IgD-negative memory B cell (primary cell): Measurements from ENCODE around the gene FUT9. TPM values are rescaled to one million over a fixed set of nuclear protein-coding genes. Genes with fewer than 3 reads are reported as not detected.

Experiments
- H3K27ac Mint-ChIP-seq, 3 donors: one replicate each; pipeline ENCODE4 v1.8.0; 2020 to 2022; ENCODE audit warnings: mild to moderate bottlenecking in 3 of 3, mixed read lengths in 3 of 3, moderate library complexity in 1 of 3
- H3K27me3 Mint-ChIP-seq: one replicate; pipeline ENCODE4 v1.8.0; 2021; ENCODE audit warnings: mixed read lengths
- H3K36me3 Mint-ChIP-seq: one replicate; pipeline ENCODE4 v1.8.0; 2020; ENCODE audit warnings: mild to moderate bottlenecking, mixed read lengths
- H3K4me1 Mint-ChIP-seq, 3 donors: one replicate each; pipeline ENCODE4 v1.8.0; 2020 to 2022; ENCODE audit warnings: mixed read lengths in 3 of 3, mild to moderate bottlenecking in 1 of 3
- H3K4me3 Mint-ChIP-seq, 4 donors: one replicate each; pipeline ENCODE4 v1.8.0; 2020 to 2022; ENCODE audit warnings: mild to moderate bottlenecking in 4 of 4, mixed read lengths in 4 of 4, moderate library complexity in 3 of 4
- H3K9me3 Mint-ChIP-seq, 3 donors: one replicate each; pipeline ENCODE4 v1.8.0; 2020 to 2021; ENCODE audit warnings: mixed read lengths in 3 of 3, mild to moderate bottlenecking in 1 of 3
- polyA plus RNA-seq: library from polyadenylated mRNA; unstranded; fragments of 300-500 nt; fragmentation: Illumina TruSeq; gene quantifications from one replicate; pipeline ENCODE4 v1.2.3, GENCODE V29; 2021

FUT9 gene
- not detected for polyA plus RNA-seq

GRCh38 chr6:96015518-96016333 is at the start of gene FUT9:
FUT9 (plus strand) TSS chr6:96015974; CDS start chr6:96203156, 187,182 bp downstream.
- Mint-ChIP-seq H3K36me3 (no peaks in the 10 kb centered on the region), H3K27ac (peak within 1 kb of the TSS in 1 of 3 donors; percentile 25), H3K27me3 (peaks cover 10% of the 10 kb centered on the region), H3K4me3 (no peak within 1 kb of the TSS), H3K4me1 (peaks cover 0 to 1% (median 0%) of the 10 kb centered on the region in 3 donors), H3K9me3 (peaks cover 1 to 5% (median 3%) of the 10 kb centered on the region in 3 donors)

DNA sequence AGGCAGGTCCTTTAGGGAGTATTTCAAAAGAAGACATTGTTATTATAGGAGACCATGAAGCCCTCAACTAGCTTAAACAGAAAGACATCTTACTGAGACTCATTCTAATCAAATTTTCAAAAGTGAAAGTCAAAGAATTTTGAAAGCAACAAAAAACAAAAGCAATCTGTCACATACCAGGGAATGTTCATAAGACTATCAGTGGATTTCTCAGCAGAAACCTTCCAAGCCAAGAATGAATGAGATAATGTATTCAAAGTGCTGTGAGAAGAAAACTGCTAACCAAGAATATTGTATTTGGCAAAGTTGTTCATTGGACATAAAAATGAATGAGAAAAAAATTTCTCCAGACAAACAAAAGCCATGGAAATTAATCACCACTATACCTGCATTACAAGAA is 48.2 kb upstream of the FUT9 start:
- Mint-ChIP-seq H3K9me3 (peaks cover 8 to 16% (median 11%) of the 10 kb centered on the region in 3 donors), H3K36me3 (no peaks in the 10 kb centered on the region), H3K4me1 (no peaks in the 10 kb centered on the region), H3K27ac (no peak overlapping the region), H3K27me3 (no peaks in the 10 kb centered on the region), H3K4me3 (no peak overlapping the region)

DNA sequence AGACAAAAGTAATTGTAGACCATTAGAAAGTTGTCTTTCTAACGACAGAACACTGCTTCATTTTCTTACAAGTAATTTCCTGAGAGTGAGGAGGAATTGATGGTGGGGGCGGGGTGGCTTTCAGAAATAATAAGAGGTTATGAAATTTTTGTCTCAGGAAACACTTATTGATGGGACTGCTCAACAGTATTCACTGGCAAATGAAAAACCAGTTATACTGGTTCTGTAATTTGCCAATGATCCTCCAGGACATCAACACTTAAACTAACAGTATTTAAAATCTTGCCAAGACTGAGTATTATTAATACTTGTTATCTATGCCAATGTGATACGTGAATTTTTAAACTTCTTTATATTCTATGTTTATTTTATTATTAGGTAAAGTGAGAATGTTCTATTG is 41.8 kb upstream of the FUT9 start:
- H3K9me3 Mint-ChIP-seq, result peaks cover 8 to 18% (median 16%) of the 10 kb centered on the region in 3 donors
- no peak overlapping the region for H3K27ac Mint-ChIP-seq
- H3K36me3 Mint-ChIP-seq, result no peaks in the 10 kb centered on the region
- no peaks in the 10 kb centered on the region for H3K4me1 Mint-ChIP-seq
- no peak overlapping the region for H3K4me3 Mint-ChIP-seq
- H3K27me3 Mint-ChIP-seq, result no peaks in the 10 kb centered on the region

DNA sequence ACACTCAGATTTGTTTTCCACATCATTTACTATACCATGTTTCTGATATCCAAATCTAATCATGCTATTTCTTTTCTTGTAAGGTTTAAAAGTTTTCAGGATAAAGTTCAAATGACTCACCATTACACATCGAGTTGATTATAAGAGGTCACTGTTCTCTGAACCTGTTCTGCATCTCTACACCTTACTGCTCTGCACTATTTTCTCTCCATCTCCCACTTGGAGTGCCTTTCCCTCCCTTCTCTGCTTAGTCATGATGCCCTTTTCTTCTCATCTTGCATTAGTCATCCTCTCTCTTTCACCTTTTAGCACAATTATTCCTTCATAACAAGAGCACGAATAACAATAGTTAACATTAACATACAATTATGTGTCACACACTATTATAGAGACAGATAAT is 37.5 kb upstream of the FUT9 start:
- Mint-ChIP-seq H3K36me3 (no peaks in the 10 kb centered on the region), H3K27ac (no peak overlapping the region), H3K4me1 (no peaks in the 10 kb centered on the region), H3K27me3 (no peaks in the 10 kb centered on the region), H3K4me3 (no peak overlapping the region), H3K9me3 (peaks cover 2 to 7% (median 5%) of the 10 kb centered on the region in 3 donors)

GRCh38 chr6:95991906-95992305 is 23.9 kb upstream of the FUT9 start:
- Mint-ChIP-seq H3K27me3 (no peaks in the 10 kb centered on the region), H3K27ac (no peak overlapping the region), H3K4me3 (no peak overlapping the region), H3K9me3 (peaks cover 3 to 12% (median 5%) of the 10 kb centered on the region in 3 donors), H3K4me1 (no peaks in the 10 kb centered on the region), H3K36me3 (no peaks in the 10 kb centered on the region)

DNA sequence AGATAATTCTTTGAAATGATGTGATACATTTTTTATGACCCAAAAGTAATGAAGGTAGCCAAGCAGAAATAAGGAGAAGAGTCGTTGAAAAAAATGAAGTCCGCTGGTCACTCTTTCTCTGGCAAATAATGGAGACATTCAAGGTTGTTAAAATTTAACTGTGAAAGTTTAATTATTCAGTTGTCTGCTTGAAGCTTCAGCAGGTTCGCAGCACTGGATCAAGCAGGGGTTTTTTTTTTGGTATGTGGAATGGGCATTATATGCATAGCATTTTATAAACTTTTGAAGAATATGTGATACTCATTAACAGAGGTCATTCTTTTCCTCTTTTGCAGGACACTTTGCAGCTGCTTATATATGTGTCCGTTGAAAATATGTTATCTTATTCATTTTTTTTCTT is 21.6 kb upstream of the FUT9 start:
- Mint-ChIP-seq H3K4me3 (no peak overlapping the region), H3K36me3 (no peaks in the 10 kb centered on the region), H3K27ac (no peak overlapping the region), H3K27me3 (no peaks in the 10 kb centered on the region), H3K4me1 (no peaks in the 10 kb centered on the region), H3K9me3 (peaks cover 5 to 16% (median 6%) of the 10 kb centered on the region in 3 donors)

- H3K4me3 Mint-ChIP-seq, result no peak overlapping the region
- H3K4me1 Mint-ChIP-seq, result no peaks in the 10 kb centered on the region
- H3K9me3 Mint-ChIP-seq, result peaks cover 0 to 5% (median 5%) of the 10 kb centered on the region in 3 donors
- no peaks in the 10 kb centered on the region for H3K27me3 Mint-ChIP-seq
- no peaks in the 10 kb centered on the region for H3K36me3 Mint-ChIP-seq
- H3K27ac Mint-ChIP-seq, result no peak overlapping the region
These were observed 17.6 kb upstream of the FUT9 start for GRCh38 chr6:95998133-95998532.

DNA sequence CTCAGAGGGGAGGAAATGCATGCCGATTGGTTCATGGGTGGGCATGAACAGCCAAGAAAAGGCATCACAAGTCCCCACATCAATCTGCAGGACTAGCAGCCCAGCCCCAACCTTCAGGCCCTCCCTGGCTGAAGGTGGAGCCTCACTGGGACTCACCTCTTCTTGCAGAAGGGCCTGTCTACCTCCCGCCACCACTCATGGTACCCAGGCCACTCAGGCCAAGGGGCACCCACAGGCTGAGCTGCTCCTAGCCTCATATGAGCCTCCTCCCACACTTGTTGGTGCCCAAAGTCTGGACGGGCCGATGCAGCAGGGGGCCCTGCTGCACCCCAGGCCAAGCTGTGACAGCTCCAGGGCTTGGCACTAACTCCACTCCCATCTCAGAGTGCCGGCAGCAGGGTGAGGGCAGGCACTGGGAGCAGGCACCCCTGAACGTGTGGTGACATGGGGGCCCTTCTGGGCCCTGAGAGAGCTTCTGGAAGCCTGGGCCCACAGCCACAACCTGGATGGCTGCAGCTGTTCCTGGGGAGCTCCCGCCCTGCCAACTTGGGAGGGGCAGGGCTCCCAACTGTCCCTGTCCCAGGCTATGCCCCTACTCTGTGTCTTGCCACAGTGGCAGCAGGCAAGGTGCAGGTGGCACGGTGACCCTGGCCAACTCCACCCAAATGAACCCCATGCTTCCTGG is 13.7 kb upstream of the FUT9 start:
- peaks cover 4 to 8% (median 5%) of the 10 kb centered on the region in 3 donors for H3K9me3 Mint-ChIP-seq
- no peaks in the 10 kb centered on the region for H3K36me3 Mint-ChIP-seq
- no peak overlapping the region for H3K27ac Mint-ChIP-seq

GRCh38 chr6:96002576-96002910 is 13.2 kb upstream of the FUT9 start:
- no peaks in the 10 kb centered on the region for H3K27me3 Mint-ChIP-seq
- H3K4me1 Mint-ChIP-seq, result no peaks in the 10 kb centered on the region
- no peak overlapping the region for H3K4me3 Mint-ChIP-seq
- H3K27ac Mint-ChIP-seq, result no peak overlapping the region
- H3K9me3 Mint-ChIP-seq, result peaks cover 4 to 8% (median 5%) of the 10 kb centered on the region in 3 donors
- no peaks in the 10 kb centered on the region for H3K36me3 Mint-ChIP-seq

More for the DNA sequence above, 13.7 kb upstream of the FUT9 start:
- Mint-ChIP-seq H3K27me3 (no peaks in the 10 kb centered on the region), H3K4me1 (no peaks in the 10 kb centered on the region), H3K4me3 (no peak overlapping the region)

DNA sequence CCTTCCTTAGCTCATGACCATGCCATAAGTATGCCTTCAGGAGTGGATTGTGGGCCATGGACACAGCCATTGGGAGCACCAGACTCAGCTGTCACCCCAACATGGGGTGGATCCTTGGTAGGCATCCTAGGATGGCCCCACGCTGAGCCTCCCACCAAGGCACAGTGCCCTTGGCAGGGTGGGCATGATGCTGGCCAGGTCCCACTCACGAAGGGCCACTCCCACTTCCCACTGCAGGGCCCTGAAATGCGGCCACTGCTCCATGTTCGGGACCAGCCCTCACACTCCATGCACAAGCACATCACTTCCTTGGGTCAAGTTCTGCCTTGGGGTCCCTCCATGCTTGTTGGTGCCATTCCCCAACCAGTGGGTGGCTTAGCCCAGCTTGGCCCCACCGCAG is 12.9 kb upstream of the FUT9 start:
- Mint-ChIP-seq H3K4me1 (no peaks in the 10 kb centered on the region), H3K27me3 (no peaks in the 10 kb centered on the region)

GRCh38 chr6:96007663-96008062 is 8.1 kb upstream of the FUT9 start:
- no peaks in the 10 kb centered on the region for H3K27me3 Mint-ChIP-seq
- peaks cover 0 to 1% (median 0%) of the 10 kb centered on the region in 3 donors for H3K4me1 Mint-ChIP-seq
- H3K4me3 Mint-ChIP-seq, result no peak overlapping the region
- H3K27ac Mint-ChIP-seq, result no peak overlapping the region
- H3K9me3 Mint-ChIP-seq, result peaks cover 0 to 5% (median 4%) of the 10 kb centered on the region in 3 donors
- no peaks in the 10 kb centered on the region for H3K36me3 Mint-ChIP-seq

More for the DNA sequence above, 12.9 kb upstream of the FUT9 start:
- peaks cover 4 to 8% (median 5%) of the 10 kb centered on the region in 3 donors for H3K9me3 Mint-ChIP-seq
- H3K36me3 Mint-ChIP-seq, result no peaks in the 10 kb centered on the region
- no peak overlapping the region for H3K4me3 Mint-ChIP-seq
- H3K27ac Mint-ChIP-seq, result no peak overlapping the region

DNA sequence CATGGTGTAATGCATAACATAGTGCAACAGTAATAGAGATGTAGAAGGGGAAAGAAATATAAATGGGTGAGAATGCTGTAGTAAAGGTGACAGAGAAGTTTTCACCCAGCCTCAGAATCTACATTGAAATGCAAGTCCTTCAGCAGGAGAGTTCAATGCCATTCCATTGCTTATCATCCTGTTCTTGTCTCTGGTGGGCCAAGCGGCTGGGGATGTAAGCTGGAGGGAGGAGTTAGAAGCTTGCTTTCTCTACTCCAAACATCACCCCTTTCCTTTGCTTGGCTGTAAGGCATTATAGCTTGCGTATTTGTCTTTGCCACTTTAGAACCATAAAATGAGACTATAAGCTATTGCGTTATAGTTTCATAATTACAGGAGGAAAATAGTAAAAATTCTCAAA is 2.2 kb upstream of the FUT9 start:
- Mint-ChIP-seq H3K9me3 (peaks cover 1 to 7% (median 3%) of the 10 kb centered on the region in 3 donors), H3K4me3 (no peak overlapping the region), H3K4me1 (peaks cover 0 to 1% (median 0%) of the 10 kb centered on the region in 3 donors), H3K27ac (no peak overlapping the region), H3K36me3 (no peaks in the 10 kb centered on the region), H3K27me3 (peaks cover 10% of the 10 kb centered on the region)

GRCh38 chr6:96014846-96015517 is 792 bp upstream of the FUT9 start:
- Mint-ChIP-seq H3K27ac (peak overlapping the region in 1 of 3 donors; percentile 25), H3K4me3 (no peak overlapping the region), H3K9me3 (peaks cover 1 to 5% (median 3%) of the 10 kb centered on the region in 3 donors), H3K27me3 (peaks cover 10% of the 10 kb centered on the region), H3K4me1 (peaks cover 0 to 1% (median 0%) of the 10 kb centered on the region in 3 donors), H3K36me3 (no peaks in the 10 kb centered on the region)

- no peak overlapping the region for H3K4me3 Mint-ChIP-seq
- H3K4me1 Mint-ChIP-seq, result peaks cover 0 to under 1% (median 0%) of the 10 kb centered on the region in 3 donors
- H3K36me3 Mint-ChIP-seq, result no peaks in the 10 kb centered on the region
- H3K9me3 Mint-ChIP-seq, result peaks cover 1 to 5% (median 3%) of the 10 kb centered on the region in 3 donors
- H3K27me3 Mint-ChIP-seq, result peaks cover 10% of the 10 kb centered on the region
- H3K27ac Mint-ChIP-seq, result no peak overlapping the region
These were observed 728 bp downstream of the FUT9 start for GRCh38 chr6:96016334-96017069.

DNA sequence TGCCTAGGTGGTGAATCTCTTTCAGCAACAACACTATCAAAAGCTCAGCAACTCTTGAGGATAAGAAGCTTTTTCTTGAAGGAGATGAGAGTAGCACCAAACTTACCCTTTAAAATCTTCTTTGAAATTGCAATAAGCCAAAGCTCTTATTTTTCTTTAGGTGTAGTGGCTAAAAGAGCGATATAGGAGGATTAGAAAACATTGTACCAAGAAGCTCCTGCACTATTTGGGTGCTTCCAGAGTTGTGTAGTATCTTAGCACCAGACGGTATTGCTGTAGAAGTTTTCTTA is 1.2 kb downstream of the FUT9 start:
- H3K27ac Mint-ChIP-seq, result no peak overlapping the region
- H3K9me3 Mint-ChIP-seq, result peaks cover 1 to 4% (median 3%) of the 10 kb centered on the region in 3 donors
- peaks cover 10% of the 10 kb centered on the region for H3K27me3 Mint-ChIP-seq
- H3K36me3 Mint-ChIP-seq, result no peaks in the 10 kb centered on the region
- no peak overlapping the region for H3K4me3 Mint-ChIP-seq
- no peaks in the 10 kb centered on the region for H3K4me1 Mint-ChIP-seq
